ENCODE results near the gene ZMPSTE24. TPM values are rescaled to one million over a fixed set of nuclear protein-coding genes. Genes with fewer than 3 reads are reported as not detected.

ZMPSTE24 gene
- total RNA-seq, 1 donor from 2014 or later, result 35.6 TPM

GRCh38 chr1:40274331-40274730 is 16.3 kb downstream of the ZMPSTE24 start:
- no peaks in the 10 kb centered on the region for H3K9me3 Mint-ChIP-seq
- no peak overlapping the region for H3K4me3 Mint-ChIP-seq
- no peak overlapping the region for H3K27ac Mint-ChIP-seq (ENCODE audit: unreplicated experiment)
- no peaks in the 10 kb centered on the region for H3K27me3 Mint-ChIP-seq (ENCODE audit: low read depth)
- no peaks in the 10 kb centered on the region for H3K4me1 Mint-ChIP-seq
- no peak for TF ChIP-seq CTCF (conservative IDR thresholded peaks at IDR 0.05)
- DNase-seq (ENCODE audit: low read depth, low spot score), result no peak
- peaks cover 20% of the 10 kb centered on the region for H3K36me3 Mint-ChIP-seq (ENCODE audit: low read depth)

- H3K4me1 Mint-ChIP-seq, result no peaks in the 10 kb centered on the region
- TF ChIP-seq CTCF (conservative IDR thresholded peaks at IDR 0.05), result no peak
- H3K9me3 Mint-ChIP-seq, result no peaks in the 10 kb centered on the region
- H3K36me3 Mint-ChIP-seq (ENCODE audit: low read depth), result peaks cover 14% of the 10 kb centered on the region
- DNase-seq (ENCODE audit: low read depth, low spot score), result no peak
- H3K27me3 Mint-ChIP-seq (ENCODE audit: low read depth), result no peaks in the 10 kb centered on the region
- H3K27ac Mint-ChIP-seq (ENCODE audit: unreplicated experiment), result no peak overlapping the region
- H3K4me3 Mint-ChIP-seq, result no peak overlapping the region
These were observed 18.1 kb downstream of the ZMPSTE24 start for GRCh38 chr1:40276122-40276521.

- H3K36me3 Mint-ChIP-seq (ENCODE audit: low read depth), result peaks cover 5% of the 10 kb centered on the region
- no peaks in the 10 kb centered on the region for H3K4me1 Mint-ChIP-seq
- no peak overlapping the region for H3K27ac Mint-ChIP-seq (ENCODE audit: unreplicated experiment)
- no peak for TF ChIP-seq CTCF (conservative IDR thresholded peaks at IDR 0.05)
- no peak for DNase-seq (ENCODE audit: low read depth, low spot score)
- no peaks in the 10 kb centered on the region for H3K27me3 Mint-ChIP-seq (ENCODE audit: low read depth)
- no peak overlapping the region for H3K4me3 Mint-ChIP-seq
- no peaks in the 10 kb centered on the region for H3K9me3 Mint-ChIP-seq
These were observed 23.8 kb downstream of the ZMPSTE24 start for GRCh38 chr1:40281853-40282252.

- no peak for DNase-seq (ENCODE audit: low read depth, low spot score)
- H3K27me3 Mint-ChIP-seq (ENCODE audit: low read depth), result no peaks in the 10 kb centered on the region
- H3K4me3 Mint-ChIP-seq, result no peak overlapping the region
- TF ChIP-seq CTCF (conservative IDR thresholded peaks at IDR 0.05), result no peak
- no peak overlapping the region for H3K27ac Mint-ChIP-seq (ENCODE audit: unreplicated experiment)
- H3K9me3 Mint-ChIP-seq, result no peaks in the 10 kb centered on the region
- no peaks in the 10 kb centered on the region for H3K4me1 Mint-ChIP-seq
- peaks cover 16% of the 10 kb centered on the region for H3K36me3 Mint-ChIP-seq (ENCODE audit: low read depth)
These were observed 33.3 kb downstream of the ZMPSTE24 start for GRCh38 chr1:40291293-40291692.

- Mint-ChIP-seq H3K9me3 (no peaks in the 10 kb centered on the region), H3K36me3 (ENCODE audit: low read depth) (no peaks in the 10 kb centered on the region), H3K4me3 (no peak overlapping the region), H3K27ac (ENCODE audit: unreplicated experiment) (no peak overlapping the region), H3K27me3 (ENCODE audit: low read depth) (no peaks in the 10 kb centered on the region), H3K4me1 (no peaks in the 10 kb centered on the region)
- no peak for DNase-seq (ENCODE audit: low read depth, low spot score)
- TF ChIP-seq CTCF (conservative IDR thresholded peaks at IDR 0.05), result no peak
These were observed 41.6 kb downstream of the ZMPSTE24 start for GRCh38 chr1:40299366-40300248.

Measured in neural crest cell (in vitro differentiated cells).